ENCODE results near the gene ATG14. TPM values are rescaled to one million over a fixed set of nuclear protein-coding genes. Genes with fewer than 3 reads are reported as not detected.

Gene ATG14
- total RNA-seq, 2 experiments from 2014 or later, result 4.1 to 4.7 TPM

DNA sequence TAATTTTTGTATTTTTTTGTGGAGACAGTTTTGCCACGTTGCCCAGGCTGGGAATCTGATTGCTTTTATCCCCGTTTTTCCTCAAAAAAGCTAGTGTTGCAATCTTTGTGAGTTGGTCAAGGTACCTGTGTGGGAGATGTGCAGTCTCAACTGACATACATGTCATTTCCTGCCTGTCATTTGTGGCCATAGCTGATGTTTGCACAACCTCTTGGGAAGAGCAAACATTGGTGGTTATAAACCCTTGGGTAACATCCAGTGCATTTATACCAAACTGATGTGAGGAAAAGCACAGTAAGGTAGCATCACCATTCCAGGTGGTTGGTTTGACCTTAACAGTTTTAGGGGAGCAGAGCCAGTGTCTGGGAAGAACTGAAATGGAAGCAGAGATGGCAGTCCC lies 54.7 kb downstream of the ATG14 start:
- H3K27ac ChIP-seq (ENCODE audit: low read depth, low read length, poor library complexity, severe bottlenecking), result no peak overlapping the region
- no TSS peak for BruUV-seq (replicated peaks)
- TF ChIP-seq EZH2phosphoT487 (IDR thresholded peaks at IDR 0.05; ENCODE audit: borderline replicate concordance, low read depth, low read length) (no peak), CTCF (conservative IDR thresholded peaks at IDR 0.05; ENCODE audit: low read length) (no peak)
- no peak overlapping the region for H2AFZ ChIP-seq (ENCODE audit: low read length)
- intact Hi-C loops (cut with micrococcal nuclease; ENCODE audit: unreplicated experiment), result loop anchor here (10.0 kb wide), 1 partner anchor 272 kb away; no protein-coding TSS in a partner anchor
- no peaks in the 10 kb centered on the region for H4K20me1 ChIP-seq (ENCODE audit: insufficient read depth, low read length)
- H3K36me3 ChIP-seq (ENCODE audit: insufficient read depth, low read length), result peaks cover 16% of the 10 kb centered on the region; the same call in 1 of the 2 replicates
- H3K4me3 ChIP-seq (ENCODE audit: low read depth, low read length, poor library complexity, severe bottlenecking), result no peak overlapping the region
- H3K9me2 ChIP-seq (ENCODE audit: insufficient read depth, low read length), result no peaks in the 10 kb centered on the region
- ChIA-PET POLR2A (interaction anchor here (2.1 kb wide), 1 partner anchor 86 kb away, joined by 10 read pairs; the partner anchor contains the start of gene FBXO34), CTCF (ENCODE audit: unreplicated experiment) (interaction anchor here (1.1 kb wide), 1 partner anchor 86 kb away, joined by 5 read pairs; no protein-coding TSS in a partner anchor)
- no peaks in the 10 kb centered on the region for H3K4me1 ChIP-seq (ENCODE audit: insufficient read depth, low read length, poor library complexity, severe bottlenecking)
- H3K79me2 ChIP-seq (ENCODE audit: insufficient read depth, low read depth, low read length), result no peaks in the 10 kb centered on the region
- no peaks in the 10 kb centered on the region for H3K9me3 ChIP-seq (ENCODE audit: low read length)
- DNase-seq (ENCODE audit: low spot score), result no peak
- H3K4me2 ChIP-seq (ENCODE audit: low read length), result no peak overlapping the region

DNA sequence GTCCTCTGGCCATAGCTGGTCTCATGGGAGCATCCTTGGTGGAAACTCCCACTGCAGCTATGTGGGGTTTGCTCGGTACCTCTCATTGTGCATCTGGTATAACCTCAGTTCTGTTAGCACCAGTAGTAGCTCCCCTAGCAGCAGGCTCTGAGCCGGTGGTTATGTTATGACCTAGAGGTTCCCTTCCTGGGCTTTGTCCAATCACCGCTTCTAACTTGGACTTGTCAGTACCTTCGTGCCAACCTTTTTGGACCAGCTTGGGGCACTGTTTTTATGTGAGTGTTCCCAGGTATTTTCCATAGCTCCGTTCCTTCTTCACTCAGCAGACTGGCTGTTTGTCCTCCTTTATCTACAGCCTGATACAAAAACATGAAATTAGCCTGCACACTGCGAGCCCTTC lies 55.7 kb downstream of the ATG14 start:
- no peak for TF ChIP-seq CTCF (conservative IDR thresholded peaks at IDR 0.05; ENCODE audit: low read length)
- TF ChIP-seq EZH2phosphoT487 (IDR thresholded peaks at IDR 0.05; ENCODE audit: borderline replicate concordance, low read depth, low read length), result no peak
- BruUV-seq (replicated peaks), result no TSS peak
- H3K4me2 ChIP-seq (ENCODE audit: low read length), result no peak overlapping the region
- intact Hi-C loops (cut with micrococcal nuclease; ENCODE audit: unreplicated experiment), result loop anchor here (10.0 kb wide), 1 partner anchor 271 kb away; no protein-coding TSS in a partner anchor
- no peak overlapping the region for H3K27ac ChIP-seq (ENCODE audit: low read depth, low read length, poor library complexity, severe bottlenecking)
- H3K9me3 ChIP-seq (ENCODE audit: low read length), result no peaks in the 10 kb centered on the region
- no peaks in the 10 kb centered on the region for H3K9me2 ChIP-seq (ENCODE audit: insufficient read depth, low read length)
- H4K20me1 ChIP-seq (ENCODE audit: insufficient read depth, low read length), result no peaks in the 10 kb centered on the region
- POLR2A ChIA-PET, result interaction anchor here (0.6 to 2.1 kb wide), 2 partner anchors 85 to 320 kb away, joined by 3 to 10 read pairs; partner anchors contain the start of gene FBXO34
- CTCF ChIA-PET (ENCODE audit: unreplicated experiment), result interaction anchor here (1.5 kb wide), 1 partner anchor 7 kb away, joined by 3 read pairs; no protein-coding TSS in a partner anchor
- H3K4me3 ChIP-seq (ENCODE audit: low read depth, low read length, poor library complexity, severe bottlenecking), result no peak overlapping the region
- DNase-seq (ENCODE audit: low spot score), result no peak
- no peaks in the 10 kb centered on the region for H3K4me1 ChIP-seq (ENCODE audit: insufficient read depth, low read length, poor library complexity, severe bottlenecking)
- no peaks in the 10 kb centered on the region for H3K79me2 ChIP-seq (ENCODE audit: insufficient read depth, low read depth, low read length)
- peaks cover 26% of the 10 kb centered on the region for H3K36me3 ChIP-seq (ENCODE audit: insufficient read depth, low read length)
- no peak overlapping the region for H2AFZ ChIP-seq (ENCODE audit: low read length)

- TF ChIP-seq CTCF (conservative IDR thresholded peaks at IDR 0.05; ENCODE audit: low read length), result peak; percentile 82
- TF ChIP-seq EZH2phosphoT487 (IDR thresholded peaks at IDR 0.05; ENCODE audit: borderline replicate concordance, low read depth, low read length), result no peak
- H3K4me1 ChIP-seq (ENCODE audit: insufficient read depth, low read length, poor library complexity, severe bottlenecking), result peaks cover 5% of the 10 kb centered on the region
- H2AFZ ChIP-seq (ENCODE audit: low read length), result no peak overlapping the region
- POLR2A ChIA-PET, result interaction anchor here (0.9 to 1.1 kb wide), 3 partner anchors 64 to 82 kb away, joined by 3 to 4 read pairs (median 3); no protein-coding TSS in a partner anchor
- no peak overlapping the region for H3K27ac ChIP-seq (ENCODE audit: low read depth, low read length, poor library complexity, severe bottlenecking)
- H3K79me2 ChIP-seq (ENCODE audit: insufficient read depth, low read depth, low read length), result no peaks in the 10 kb centered on the region
- no peak overlapping the region for H3K4me3 ChIP-seq (ENCODE audit: low read depth, low read length, poor library complexity, severe bottlenecking)
- no peak overlapping the region for H3K4me2 ChIP-seq (ENCODE audit: low read length)
- CTCF ChIA-PET (ENCODE audit: unreplicated experiment), result interaction anchor here (1.0 to 1.5 kb wide), 3 partner anchors 9 to 109 kb away, joined by 3 to 4 read pairs (median 3); no protein-coding TSS in a partner anchor
- intact Hi-C loops (cut with micrococcal nuclease; ENCODE audit: unreplicated experiment), result loop anchor here (1.0 to 10.0 kb wide), 3 partner anchors 83 to 270 kb away; partner anchors contain the start of gene FBXO34
- H3K9me3 ChIP-seq (ENCODE audit: low read length), result no peaks in the 10 kb centered on the region
- H3K36me3 ChIP-seq (ENCODE audit: insufficient read depth, low read length), result peaks cover 34% of the 10 kb centered on the region
- no TSS peak for BruUV-seq (replicated peaks)
- no peaks in the 10 kb centered on the region for H4K20me1 ChIP-seq (ENCODE audit: insufficient read depth, low read length)
- DNase-seq (ENCODE audit: low spot score), result peak; percentile 68
- H3K9me2 ChIP-seq (ENCODE audit: insufficient read depth, low read length), result no peaks in the 10 kb centered on the region
These were observed 57.1 kb downstream of the ATG14 start for GRCh38 chr14:55354500-55354899.

Measured in OCI-LY7 (cell line).